ENCODE results near the gene MTA1.

MTA1 gene

DNA sequence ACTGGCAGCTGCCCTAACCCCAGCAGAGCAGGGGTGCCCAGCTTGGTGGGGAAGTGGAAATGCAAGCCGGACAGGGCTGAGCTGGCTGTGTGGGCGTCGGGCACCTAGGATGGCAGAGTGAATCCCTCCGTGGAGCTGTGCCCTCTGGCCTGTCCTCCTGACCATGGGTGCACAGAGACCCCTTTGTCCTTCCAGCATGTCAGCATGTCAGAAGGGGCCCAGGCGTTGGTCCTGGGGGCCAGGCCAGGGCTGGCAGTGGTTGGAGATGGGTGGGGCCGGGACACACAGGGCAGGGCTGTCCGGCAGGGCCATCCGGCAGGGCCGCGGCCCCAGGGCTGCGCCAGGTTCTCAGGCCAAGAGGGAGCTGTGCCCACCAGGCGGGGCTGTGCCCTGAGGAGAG lies 30.1 kb upstream of the MTA1 start:
- peaks cover 3% of the 10 kb centered on the region for H3K4me1 ChIP-seq (ENCODE audit: control insufficient read depth, insufficient read depth, low read length)
- no peaks in the 10 kb centered on the region for H3K9me3 ChIP-seq (ENCODE audit: control insufficient read depth, low read length)
- H3K4me3 ChIP-seq (ENCODE audit: low read length): no peak overlapping the region
- H3K36me3 ChIP-seq (ENCODE audit: control insufficient read depth, insufficient read depth, low read length): no peaks in the 10 kb centered on the region
- H3K9ac ChIP-seq (ENCODE audit: low read length): no peak overlapping the region
- no peaks in the 10 kb centered on the region for H3K27me3 ChIP-seq (ENCODE audit: control insufficient read depth, insufficient read depth, low read length)

GRCh38 chr14:105389976-105390848 lies 29.4 kb upstream of the MTA1 start:
- H3K9me3 ChIP-seq (ENCODE audit: control insufficient read depth, low read length): no peaks in the 10 kb centered on the region
- no peak overlapping the region for H3K9ac ChIP-seq (ENCODE audit: low read length)
- no peak overlapping the region for H3K4me3 ChIP-seq (ENCODE audit: low read length)
- no peaks in the 10 kb centered on the region for H3K36me3 ChIP-seq (ENCODE audit: control insufficient read depth, insufficient read depth, low read length)
- peaks cover 3% of the 10 kb centered on the region for H3K4me1 ChIP-seq (ENCODE audit: control insufficient read depth, insufficient read depth, low read length)
- no peaks in the 10 kb centered on the region for H3K27me3 ChIP-seq (ENCODE audit: control insufficient read depth, insufficient read depth, low read length)

- Histone ChIP-seq H3K4me1 (ENCODE audit: control insufficient read depth, insufficient read depth, low read length) (peaks cover 3% of the 10 kb centered on the region), H3K27me3 (ENCODE audit: control insufficient read depth, insufficient read depth, low read length) (no peaks in the 10 kb centered on the region), H3K9me3 (ENCODE audit: control insufficient read depth, low read length) (no peaks in the 10 kb centered on the region), H3K36me3 (ENCODE audit: control insufficient read depth, insufficient read depth, low read length) (no peaks in the 10 kb centered on the region), H3K9ac (ENCODE audit: low read length) (no peak overlapping the region), H3K4me3 (ENCODE audit: low read length) (no peak overlapping the region)
These were observed 28.7 kb upstream of the MTA1 start for GRCh38 chr14:105390849-105391500.

GRCh38 chr14:105391541-105391940 lies 28.1 kb upstream of the MTA1 start:
- Histone ChIP-seq H3K4me3 (ENCODE audit: low read length) (no peak overlapping the region), H3K4me1 (ENCODE audit: control insufficient read depth, insufficient read depth, low read length) (peaks cover 3% of the 10 kb centered on the region), H3K36me3 (ENCODE audit: control insufficient read depth, insufficient read depth, low read length) (no peaks in the 10 kb centered on the region), H3K9ac (ENCODE audit: low read length) (no peak overlapping the region), H3K9me3 (ENCODE audit: control insufficient read depth, low read length) (no peaks in the 10 kb centered on the region), H3K27me3 (ENCODE audit: control insufficient read depth, insufficient read depth, low read length) (no peaks in the 10 kb centered on the region)

DNA sequence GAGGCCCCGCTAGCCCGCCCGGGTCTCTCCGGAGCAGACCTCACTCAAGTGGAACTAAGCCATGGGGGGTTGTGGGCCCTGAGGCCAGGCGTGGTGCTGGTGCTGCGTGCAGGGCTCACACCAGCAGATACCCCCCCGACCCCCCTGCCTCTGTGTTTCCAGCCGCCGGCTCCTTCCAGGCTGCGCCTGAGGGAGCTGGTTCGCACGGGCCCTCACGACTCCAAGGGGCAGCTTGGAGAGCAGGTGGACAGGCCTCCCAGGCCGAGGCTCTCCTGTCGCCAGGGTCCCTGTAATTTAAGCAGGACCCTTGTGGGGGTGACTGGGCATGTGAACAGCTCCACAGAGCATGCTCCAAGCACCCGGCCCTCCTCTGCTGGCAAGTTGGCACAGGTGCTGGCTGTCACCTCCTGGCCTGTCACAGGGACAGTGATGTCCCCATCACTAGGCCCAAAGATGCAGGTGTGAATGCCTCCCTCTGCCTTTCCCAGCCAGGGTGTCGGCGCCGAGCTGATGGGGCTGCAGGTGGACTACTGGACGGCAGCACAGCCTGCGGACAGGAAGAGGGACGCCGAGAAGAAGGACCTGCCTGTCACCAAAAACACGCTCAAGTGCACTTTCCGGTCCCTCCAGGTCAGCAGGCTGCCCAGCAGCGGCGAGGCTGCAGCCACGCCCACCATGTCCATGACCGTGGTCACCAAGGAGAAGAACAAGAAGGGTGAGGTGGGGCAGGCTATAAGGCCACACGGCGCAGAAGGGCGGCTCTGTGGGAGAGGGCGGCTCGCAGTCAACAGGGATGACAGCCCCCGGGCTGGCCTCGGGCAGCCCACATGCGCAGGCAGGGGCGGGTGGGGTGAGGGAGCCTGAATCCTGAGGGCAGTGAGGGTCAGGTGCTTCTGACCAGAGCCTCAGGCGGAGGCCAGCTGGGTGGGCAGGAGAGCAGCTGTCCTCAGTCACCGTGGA lies 27.2 kb upstream of the MTA1 start:
- Histone ChIP-seq H3K9ac (ENCODE audit: low read length) (no peak overlapping the region), H3K4me3 (ENCODE audit: low read length) (no peak overlapping the region), H3K27me3 (ENCODE audit: control insufficient read depth, insufficient read depth, low read length) (no peaks in the 10 kb centered on the region), H3K4me1 (ENCODE audit: control insufficient read depth, insufficient read depth, low read length) (peaks cover 4% of the 10 kb centered on the region), H3K9me3 (ENCODE audit: control insufficient read depth, low read length) (no peaks in the 10 kb centered on the region), H3K36me3 (ENCODE audit: control insufficient read depth, insufficient read depth, low read length) (no peaks in the 10 kb centered on the region)

- no peaks in the 10 kb centered on the region for H3K9me3 ChIP-seq (ENCODE audit: control insufficient read depth, low read length)
- no peaks in the 10 kb centered on the region for H3K27me3 ChIP-seq (ENCODE audit: control insufficient read depth, insufficient read depth, low read length)
- H3K4me3 ChIP-seq (ENCODE audit: low read length): no peak overlapping the region
- no peaks in the 10 kb centered on the region for H3K36me3 ChIP-seq (ENCODE audit: control insufficient read depth, insufficient read depth, low read length)
- H3K4me1 ChIP-seq (ENCODE audit: control insufficient read depth, insufficient read depth, low read length): peaks cover 9% of the 10 kb centered on the region
- H3K9ac ChIP-seq (ENCODE audit: low read length): no peak overlapping the region
These were observed 26.5 kb upstream of the MTA1 start for GRCh38 chr14:105393151-105393550.

- Histone ChIP-seq H3K4me1 (ENCODE audit: control insufficient read depth, insufficient read depth, low read length) (peaks cover 18% of the 10 kb centered on the region), H3K9me3 (ENCODE audit: control insufficient read depth, low read length) (no peaks in the 10 kb centered on the region), H3K36me3 (ENCODE audit: control insufficient read depth, insufficient read depth, low read length) (no peaks in the 10 kb centered on the region), H3K27me3 (ENCODE audit: control insufficient read depth, insufficient read depth, low read length) (no peaks in the 10 kb centered on the region), H3K4me3 (ENCODE audit: low read length) (no peak overlapping the region), H3K9ac (ENCODE audit: low read length) (no peak overlapping the region)
These were observed 24.7 kb upstream of the MTA1 start for GRCh38 chr14:105394714-105395537.

DNA sequence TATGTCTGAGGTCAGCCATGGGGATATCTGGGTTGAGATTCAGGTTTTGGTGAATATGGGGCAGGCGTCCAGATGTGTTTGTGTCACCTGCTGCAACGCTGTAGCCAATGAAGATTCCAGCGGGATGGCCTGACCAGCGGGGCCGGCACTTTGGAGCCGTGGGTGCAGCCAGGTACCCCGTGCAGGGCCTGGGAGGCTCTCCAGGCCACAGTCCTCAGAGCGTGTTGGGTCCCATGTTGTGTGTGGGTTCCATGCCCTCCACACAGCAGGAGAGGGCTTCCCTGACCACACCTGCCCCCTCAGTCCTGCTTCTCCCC lies 24.1 kb upstream of the MTA1 start:
- Histone ChIP-seq H3K4me3 (ENCODE audit: low read length) (no peak overlapping the region), H3K9me3 (ENCODE audit: control insufficient read depth, low read length) (no peaks in the 10 kb centered on the region), H3K4me1 (ENCODE audit: control insufficient read depth, insufficient read depth, low read length) (peaks cover 19% of the 10 kb centered on the region)

DNA sequence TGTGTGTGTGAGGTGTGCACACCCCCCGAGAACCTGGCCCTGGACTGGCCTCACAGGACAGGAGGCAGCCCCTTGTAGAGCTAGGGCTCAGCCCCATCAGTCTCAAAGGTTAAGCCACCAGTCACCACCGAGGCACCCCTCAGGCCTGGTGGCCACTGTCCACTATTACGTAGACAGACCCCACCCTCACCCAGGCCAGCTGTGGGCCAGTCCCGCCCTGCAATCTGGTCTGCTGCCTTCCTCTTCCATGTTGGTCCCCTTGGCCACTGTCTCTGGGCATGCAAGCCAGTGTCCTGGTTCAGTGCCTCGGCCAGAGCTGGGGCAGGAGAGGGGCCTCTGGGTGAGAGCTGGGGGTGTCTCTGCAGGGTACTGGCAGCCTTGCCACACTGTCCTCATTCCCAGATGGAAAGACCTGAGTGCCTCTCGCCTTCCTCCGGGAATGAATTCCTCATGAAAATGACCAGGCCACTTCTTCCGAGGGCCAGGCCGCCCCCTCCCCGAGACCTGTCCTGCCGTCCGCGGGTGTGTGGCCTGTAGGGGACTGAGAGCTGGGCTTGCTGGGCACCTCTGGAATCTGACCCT lies 22.2 kb upstream of the MTA1 start:
- peak overlapping the region; percentile 89 for H3K9ac ChIP-seq (ENCODE audit: low read length)
- no peaks in the 10 kb centered on the region for H3K9me3 ChIP-seq (ENCODE audit: control insufficient read depth, low read length)
- no peaks in the 10 kb centered on the region for H3K36me3 ChIP-seq (ENCODE audit: control insufficient read depth, insufficient read depth, low read length)
- H3K4me3 ChIP-seq (ENCODE audit: low read length): peak overlapping the region; percentile 19
- H3K27me3 ChIP-seq (ENCODE audit: control insufficient read depth, insufficient read depth, low read length): no peaks in the 10 kb centered on the region
- H3K4me1 ChIP-seq (ENCODE audit: control insufficient read depth, insufficient read depth, low read length): peaks cover 19% of the 10 kb centered on the region

More for the DNA sequence above, 24.1 kb upstream of the MTA1 start:
- Histone ChIP-seq H3K27me3 (ENCODE audit: control insufficient read depth, insufficient read depth, low read length) (no peaks in the 10 kb centered on the region), H3K36me3 (ENCODE audit: control insufficient read depth, insufficient read depth, low read length) (no peaks in the 10 kb centered on the region), H3K9ac (ENCODE audit: low read length) (no peak overlapping the region)

GRCh38 chr14:105398044-105398725 lies 21.4 kb upstream of the MTA1 start, which contains the start of gene TEX22:
TSS of gene TEX22 (plus strand) at chr14:105398538. CDS start at chr14:105399341, 803 bp downstream.
- H3K9ac ChIP-seq (ENCODE audit: low read length): peak within 1 kb of the TSS; percentile 89
- peak within 1 kb of the TSS; percentile 60 for H3K4me3 ChIP-seq (ENCODE audit: low read length)
- no peaks in the 10 kb centered on the region for H3K9me3 ChIP-seq (ENCODE audit: control insufficient read depth, low read length)
- no peaks in the 10 kb centered on the region for H3K27me3 ChIP-seq (ENCODE audit: control insufficient read depth, insufficient read depth, low read length)
- H3K4me1 ChIP-seq (ENCODE audit: control insufficient read depth, insufficient read depth, low read length): peaks cover 19% of the 10 kb centered on the region
- H3K36me3 ChIP-seq (ENCODE audit: control insufficient read depth, insufficient read depth, low read length): no peaks in the 10 kb centered on the region
